ENCODE measurements around the gene MEF2B. TPM values are rescaled to one million over a fixed set of nuclear protein-coding genes. Genes with fewer than 3 reads are reported as not detected.
A peak's percentile ranks its signal among the peaks of the same experiment; 100 is the strongest.

Gene MEF2B
- total and polyA plus RNA-seq, 2 donors (not counting 1 experiment from before 2014, with no cell fraction given), result 0.33 to 0.35 TPM

DNA sequence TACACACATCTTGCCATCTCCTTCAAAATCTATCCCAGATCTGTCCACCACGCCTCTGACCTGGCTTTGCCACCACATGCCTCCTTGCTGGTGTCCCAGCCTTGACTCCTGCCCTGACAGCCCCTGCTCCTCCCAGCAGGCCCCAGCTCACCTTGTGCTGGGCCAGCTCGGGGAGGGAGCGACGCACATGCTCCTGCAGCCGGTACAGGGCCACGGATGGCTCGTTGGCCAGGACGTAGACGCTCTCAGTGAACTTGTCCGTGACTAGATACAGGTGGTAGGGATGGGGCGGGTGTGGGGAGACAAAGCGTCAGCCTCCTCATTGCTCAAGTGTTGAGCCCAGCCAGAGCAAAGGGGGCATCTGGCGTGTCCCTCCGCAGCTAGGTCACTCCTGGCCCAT is 16.7 kb upstream of the MEF2B start:
- H3K4me3 ChIP-seq (replicated peaks in 1 of 4; ENCODE audit: control extremely low read depth in 1 of 4, insufficient read depth in 1 of 4, low read depth in 3 of 4, low read length in 4 of 4), result no peak overlapping the region
- TF ChIP-seq, protein P1, sequence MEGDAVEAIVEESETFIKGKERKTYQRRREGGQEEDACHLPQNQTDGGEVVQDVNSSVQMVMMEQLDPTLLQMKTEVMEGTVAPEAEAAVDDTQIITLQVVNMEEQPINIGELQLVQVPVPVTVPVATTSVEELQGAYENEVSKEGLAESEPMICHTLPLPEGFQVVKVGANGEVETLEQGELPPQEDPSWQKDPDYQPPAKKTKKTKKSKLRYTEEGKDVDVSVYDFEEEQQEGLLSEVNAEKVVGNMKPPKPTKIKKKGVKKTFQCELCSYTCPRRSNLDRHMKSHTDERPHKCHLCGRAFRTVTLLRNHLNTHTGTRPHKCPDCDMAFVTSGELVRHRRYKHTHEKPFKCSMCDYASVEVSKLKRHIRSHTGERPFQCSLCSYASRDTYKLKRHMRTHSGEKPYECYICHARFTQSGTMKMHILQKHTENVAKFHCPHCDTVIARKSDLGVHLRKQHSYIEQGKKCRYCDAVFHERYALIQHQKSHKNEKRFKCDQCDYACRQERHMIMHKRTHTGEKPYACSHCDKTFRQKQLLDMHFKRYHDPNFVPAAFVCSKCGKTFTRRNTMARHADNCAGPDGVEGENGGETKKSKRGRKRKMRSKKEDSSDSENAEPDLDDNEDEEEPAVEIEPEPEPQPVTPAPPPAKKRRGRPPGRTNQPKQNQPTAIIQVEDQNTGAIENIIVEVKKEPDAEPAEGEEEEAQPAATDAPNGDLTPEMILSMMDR (conservative IDR thresholded peaks at IDR 0.05 in 1 of 2, IDR thresholded peaks at IDR 0.05 in 1 of 2; ENCODE audit: low read depth in 1 of 2, low read length in 2 of 2), result no peak
- TF ChIP-seq EZH2 (IDR thresholded peaks at IDR 0.05; ENCODE audit: low read length, missing control alignments), result no peak
- H2AFZ ChIP-seq (ENCODE audit: low read length), result no peak overlapping the region
- no peak overlapping the region for H3K27ac ChIP-seq (ENCODE audit: insufficient read depth, low read length)
- H3K27me3 ChIP-seq (ENCODE audit: control insufficient read depth, insufficient read depth, low read length), result no peaks in the 10 kb centered on the region
- no peaks in the 10 kb centered on the region for H4K20me1 ChIP-seq (ENCODE audit: control insufficient read depth, extremely low read depth, insufficient read depth, low read length)
- H3K79me2 ChIP-seq (ENCODE audit: control insufficient read depth, insufficient read depth, low read length), result peaks cover 23% of the 10 kb centered on the region
- no peak for DNase-seq (ENCODE audit: low read depth in 2 of 2)
- no peak overlapping the region for H3K9ac ChIP-seq (ENCODE audit: insufficient read depth, low read length)
- H3K4me1 ChIP-seq (ENCODE audit: control insufficient read depth, extremely low read depth, insufficient read depth, low read length), result peaks cover 2% of the 10 kb centered on the region
- H3K9me3 ChIP-seq (ENCODE audit: control insufficient read depth, insufficient read depth, low read depth, low read length), result no peaks in the 10 kb centered on the region
- peaks cover 6% of the 10 kb centered on the region for H3K36me3 ChIP-seq (ENCODE audit: control insufficient read depth, insufficient read depth, low read length)
- H3K4me2 ChIP-seq (ENCODE audit: extremely low read depth, insufficient read depth, low read length), result no peak overlapping the region

DNA sequence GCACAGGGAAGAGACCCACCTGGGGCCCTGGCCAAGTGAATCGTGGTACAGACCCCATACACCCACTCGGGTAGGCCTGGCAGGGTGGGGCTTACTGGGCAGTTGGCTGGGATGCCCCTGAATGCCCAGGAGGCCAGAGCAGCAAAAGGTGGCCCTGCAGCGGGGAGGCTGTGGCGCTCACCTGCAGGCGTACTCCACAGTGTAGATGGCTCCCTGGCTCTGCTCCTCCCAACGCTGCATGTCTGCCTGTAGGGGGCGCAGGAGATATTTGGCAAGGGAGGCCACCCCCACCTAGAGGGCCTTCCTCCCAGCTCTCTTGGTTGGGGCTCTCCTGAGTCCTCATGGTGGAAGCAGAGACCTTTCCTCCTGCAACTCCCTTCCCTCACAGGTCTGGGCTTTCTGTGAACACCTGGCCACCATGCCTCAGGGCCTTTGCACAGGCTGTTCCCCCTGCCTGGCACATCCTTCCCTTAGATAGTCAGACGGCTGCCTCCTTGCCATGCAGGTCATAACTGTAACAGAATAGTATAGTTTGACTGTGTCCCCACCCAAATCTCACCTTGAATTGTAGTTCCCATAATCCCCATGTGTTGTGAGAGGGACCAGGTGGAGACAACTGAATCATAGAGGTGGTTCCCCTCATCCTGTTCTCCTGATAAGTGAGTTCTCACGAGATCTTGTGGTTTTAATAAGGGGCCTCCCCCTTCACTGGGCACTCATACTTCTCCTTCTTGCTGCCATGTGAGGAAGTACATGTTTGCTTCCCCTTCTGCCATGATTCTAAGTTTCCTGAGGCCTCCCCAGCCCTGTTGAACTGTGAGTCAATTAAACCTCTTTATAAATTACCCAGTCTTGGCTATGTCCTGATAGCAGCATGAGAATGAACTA is 16.0 kb upstream of the MEF2B start:
- Histone ChIP-seq H3K9ac (ENCODE audit: insufficient read depth, low read length) (no peak overlapping the region), H3K4me2 (ENCODE audit: extremely low read depth, insufficient read depth, low read length) (no peak overlapping the region), H3K27ac (ENCODE audit: insufficient read depth, low read length) (no peak overlapping the region), H3K4me1 (ENCODE audit: control insufficient read depth, extremely low read depth, insufficient read depth, low read length) (peaks cover 2% of the 10 kb centered on the region), H4K20me1 (ENCODE audit: control insufficient read depth, extremely low read depth, insufficient read depth, low read length) (no peaks in the 10 kb centered on the region), H3K36me3 (ENCODE audit: control insufficient read depth, insufficient read depth, low read length) (peaks cover 6% of the 10 kb centered on the region), H3K4me3 (replicated peaks in 1 of 4; ENCODE audit: control extremely low read depth in 1 of 4, insufficient read depth in 1 of 4, low read depth in 3 of 4, low read length in 4 of 4) (no peak overlapping the region), H3K79me2 (ENCODE audit: control insufficient read depth, insufficient read depth, low read length) (peaks cover 16% of the 10 kb centered on the region), H3K27me3 (ENCODE audit: control insufficient read depth, insufficient read depth, low read length) (no peaks in the 10 kb centered on the region), H3K9me3 (ENCODE audit: control insufficient read depth, insufficient read depth, low read depth, low read length) (no peaks in the 10 kb centered on the region), H2AFZ (ENCODE audit: low read length) (no peak overlapping the region)
- no peak for TF ChIP-seq EZH2 (IDR thresholded peaks at IDR 0.05; ENCODE audit: low read length, missing control alignments)
- TF ChIP-seq, protein P1 (conservative IDR thresholded peaks at IDR 0.05 in 1 of 2, IDR thresholded peaks at IDR 0.05 in 1 of 2; ENCODE audit: low read depth in 1 of 2, low read length in 2 of 2), result peak; percentile 44 to 57
- peak; percentile 18 to 23 for DNase-seq (ENCODE audit: low read depth in 2 of 2)

DNA sequence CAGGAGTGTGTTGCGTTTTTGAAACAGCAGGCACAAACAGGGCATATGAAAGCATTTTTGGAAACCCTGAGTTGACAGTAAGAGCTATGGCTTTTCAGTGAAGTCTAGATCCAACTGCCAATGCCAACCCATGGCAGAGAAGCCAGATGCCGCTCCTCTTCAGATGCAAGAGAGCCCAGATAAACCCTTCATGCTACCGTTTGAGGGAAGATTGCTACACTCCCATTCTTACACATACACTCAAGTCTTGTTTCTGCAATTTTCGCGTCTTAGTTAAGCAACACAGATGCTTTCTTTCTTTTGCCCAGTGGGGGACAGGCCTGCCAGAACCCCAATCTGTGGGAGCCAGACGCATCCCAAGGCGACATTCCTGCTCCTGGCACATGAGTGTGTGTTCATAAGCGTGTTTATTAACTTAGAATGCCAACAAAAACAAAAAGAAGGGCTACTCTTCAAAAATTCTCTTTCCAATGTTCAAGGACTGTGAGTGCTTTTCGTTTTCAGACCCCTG is 11.5 kb upstream of the MEF2B start:
- no peak for DNase-seq (ENCODE audit: low read depth in 2 of 2)
- no peak overlapping the region for H3K4me2 ChIP-seq (ENCODE audit: extremely low read depth, insufficient read depth, low read length)
- TF ChIP-seq, protein P1 (conservative IDR thresholded peaks at IDR 0.05 in 1 of 2, IDR thresholded peaks at IDR 0.05 in 1 of 2; ENCODE audit: low read depth in 1 of 2, low read length in 2 of 2), result no peak
- no peaks in the 10 kb centered on the region for H3K27me3 ChIP-seq (ENCODE audit: control insufficient read depth, insufficient read depth, low read length)
- H3K27ac ChIP-seq (ENCODE audit: insufficient read depth, low read length), result no peak overlapping the region
- no peaks in the 10 kb centered on the region for H3K4me1 ChIP-seq (ENCODE audit: control insufficient read depth, extremely low read depth, insufficient read depth, low read length)
- no peaks in the 10 kb centered on the region for H3K9me3 ChIP-seq (ENCODE audit: control insufficient read depth, insufficient read depth, low read depth, low read length)
- no peaks in the 10 kb centered on the region for H4K20me1 ChIP-seq (ENCODE audit: control insufficient read depth, extremely low read depth, insufficient read depth, low read length)
- H2AFZ ChIP-seq (ENCODE audit: low read length), result no peak overlapping the region
- H3K79me2 ChIP-seq (ENCODE audit: control insufficient read depth, insufficient read depth, low read length), result no peaks in the 10 kb centered on the region
- H3K9ac ChIP-seq (ENCODE audit: insufficient read depth, low read length), result no peak overlapping the region
- H3K36me3 ChIP-seq (ENCODE audit: control insufficient read depth, insufficient read depth, low read length), result peaks cover 7% of the 10 kb centered on the region
- H3K4me3 ChIP-seq (replicated peaks in 1 of 4; ENCODE audit: control extremely low read depth in 1 of 4, insufficient read depth in 1 of 4, low read depth in 3 of 4, low read length in 4 of 4), result no peak overlapping the region
